ENCODE results near the gene C1orf232. TPM values are rescaled to one million over a fixed set of nuclear protein-coding genes. Genes with fewer than 3 reads are reported as not detected.

C1orf232 gene
- total RNA-seq, 4 donors from 2014 or later, result not detected

GRCh38 chr1:26126321-26127084 lies 42.3 kb downstream of the C1orf232 start:
- in situ Hi-C loops (cut with MboI; ENCODE audit: low pct_ligation_motif_present in 1 of 4, low pct_unique_long_range_greater_than_20kb in 1 of 4, low sequenced_read_pairs in 3 of 4), result loop anchor here in 1 of 4 donors (25.0 kb wide), 1 partner anchor 89 kb away; the partner anchor contains the start of gene SLC30A2
- TF ChIP-seq POLR2A (IDR thresholded peaks at IDR 0.05) (peak; percentile 90), EP300 (IDR thresholded peaks at IDR 0.05; ENCODE audit: low read depth) (peak; percentile 45), POLR2AphosphoS5 (IDR thresholded peaks at IDR 0.05) (peak; percentile 51 to 94 (median 93))
- TF ChIP-seq, protein P1, sequence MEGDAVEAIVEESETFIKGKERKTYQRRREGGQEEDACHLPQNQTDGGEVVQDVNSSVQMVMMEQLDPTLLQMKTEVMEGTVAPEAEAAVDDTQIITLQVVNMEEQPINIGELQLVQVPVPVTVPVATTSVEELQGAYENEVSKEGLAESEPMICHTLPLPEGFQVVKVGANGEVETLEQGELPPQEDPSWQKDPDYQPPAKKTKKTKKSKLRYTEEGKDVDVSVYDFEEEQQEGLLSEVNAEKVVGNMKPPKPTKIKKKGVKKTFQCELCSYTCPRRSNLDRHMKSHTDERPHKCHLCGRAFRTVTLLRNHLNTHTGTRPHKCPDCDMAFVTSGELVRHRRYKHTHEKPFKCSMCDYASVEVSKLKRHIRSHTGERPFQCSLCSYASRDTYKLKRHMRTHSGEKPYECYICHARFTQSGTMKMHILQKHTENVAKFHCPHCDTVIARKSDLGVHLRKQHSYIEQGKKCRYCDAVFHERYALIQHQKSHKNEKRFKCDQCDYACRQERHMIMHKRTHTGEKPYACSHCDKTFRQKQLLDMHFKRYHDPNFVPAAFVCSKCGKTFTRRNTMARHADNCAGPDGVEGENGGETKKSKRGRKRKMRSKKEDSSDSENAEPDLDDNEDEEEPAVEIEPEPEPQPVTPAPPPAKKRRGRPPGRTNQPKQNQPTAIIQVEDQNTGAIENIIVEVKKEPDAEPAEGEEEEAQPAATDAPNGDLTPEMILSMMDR (IDR thresholded peaks at IDR 0.05), result no peak
- Histone ChIP-seq H3K27me3 (no peaks in the 10 kb centered on the region), H3K9me3 (no peaks in the 10 kb centered on the region), H3K27ac (peak overlapping the region; percentile 89 to 95 (median 92)), H3K36me3 (no peaks in the 10 kb centered on the region), H3K4me1 (peaks cover 12 to 77% (median 46%) of the 10 kb centered on the region in 4 donors), H3K4me3 (peak overlapping the region in 3 of 4 donors; percentile 21 to 49 (median 40))
- intact Hi-C loops (cut with DNase I; ENCODE audit: low total_unique reads), result no loop called here
- WGBS, 2 donors (ENCODE audit: low coverage in 1 of 2), result 30 to 42% methylated on average over 7 to 9 of the region's 9 CpGs
- DNase-seq, result peak; percentile 56

DNA sequence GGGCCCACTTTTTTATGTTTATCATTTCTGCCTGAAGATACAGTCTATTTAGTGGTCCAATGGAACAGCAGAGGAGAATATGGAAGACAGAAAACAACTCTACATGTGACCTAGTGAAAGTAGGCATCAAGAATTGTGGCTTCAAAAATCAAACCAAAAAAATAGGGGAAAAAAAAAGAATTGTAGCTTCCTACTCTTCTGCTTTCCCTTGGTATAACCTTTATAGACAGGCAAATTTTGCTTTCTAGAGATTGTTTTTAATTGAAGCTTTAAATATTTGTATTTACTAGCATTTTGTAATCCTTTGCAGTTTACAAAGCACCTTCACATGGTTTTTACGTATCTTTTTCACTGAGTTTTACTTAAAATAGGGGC lies 42.8 kb downstream of the C1orf232 start:
- no peak for DNase-seq
- Histone ChIP-seq H3K36me3 (no peaks in the 10 kb centered on the region), H3K4me3 (peak overlapping the region in 1 of 4 donors; percentile 17), H3K27me3 (no peaks in the 10 kb centered on the region), H3K27ac (peak overlapping the region; percentile 89 to 95 (median 92)), H3K9me3 (no peaks in the 10 kb centered on the region), H3K4me1 (peaks cover 12 to 82% (median 49%) of the 10 kb centered on the region in 4 donors)
- TF ChIP-seq POLR2A (IDR thresholded peaks at IDR 0.05) (no peak), EP300 (IDR thresholded peaks at IDR 0.05; ENCODE audit: low read depth) (no peak), POLR2AphosphoS5 (IDR thresholded peaks at IDR 0.05) (no peak)
- TF ChIP-seq, protein P1 (IDR thresholded peaks at IDR 0.05), result no peak
- in situ Hi-C loops (cut with MboI; ENCODE audit: low pct_ligation_motif_present in 1 of 4, low pct_unique_long_range_greater_than_20kb in 1 of 4, low sequenced_read_pairs in 3 of 4) (loop anchor here in 1 of 4 donors (25.0 kb wide), 1 partner anchor 89 kb away; the partner anchor contains the start of gene SLC30A2), intact Hi-C loops (cut with DNase I; ENCODE audit: low total_unique reads) (no loop called here)
- 18 to 24% methylated on average over 1 of the region's 1 CpG for WGBS, 2 donors (ENCODE audit: low coverage in 1 of 2)

GRCh38 chr1:26125382-26125781 lies 43.4 kb downstream of the C1orf232 start:
- TF ChIP-seq POLR2AphosphoS5 (IDR thresholded peaks at IDR 0.05) (no peak), POLR2A (IDR thresholded peaks at IDR 0.05) (no peak)
- TF ChIP-seq, protein P1 (IDR thresholded peaks at IDR 0.05), result no peak
- intact Hi-C loops (cut with DNase I; ENCODE audit: low total_unique reads) (no loop called here), in situ Hi-C loops (cut with MboI; ENCODE audit: low pct_ligation_motif_present in 1 of 4, low pct_unique_long_range_greater_than_20kb in 1 of 4, low sequenced_read_pairs in 3 of 4) (loop anchor here in 1 of 4 donors (25.0 kb wide), 1 partner anchor 88 kb away; the partner anchor contains the start of gene SLC30A2)
- peaks cover 12 to 82% (median 49%) of the 10 kb centered on the region in 4 donors for H3K4me1 ChIP-seq
- no peak for DNase-seq
- no peaks in the 10 kb centered on the region for H3K27me3 ChIP-seq
- no peak overlapping the region for H3K4me3 ChIP-seq
- H3K9me3 ChIP-seq, result no peaks in the 10 kb centered on the region
- no peaks in the 10 kb centered on the region for H3K36me3 ChIP-seq
- H3K27ac ChIP-seq, result peak overlapping the region; percentile 89 to 95 (median 92)

GRCh38 chr1:26124418-26125331 lies 44.1 kb downstream of the C1orf232 start:
- intact Hi-C loops (cut with DNase I; ENCODE audit: low total_unique reads) (no loop called here), in situ Hi-C loops (cut with MboI; ENCODE audit: low pct_ligation_motif_present in 1 of 4, low pct_unique_long_range_greater_than_20kb in 1 of 4, low sequenced_read_pairs in 3 of 4) (loop anchor here in 1 of 4 donors (25.0 kb wide), 1 partner anchor 87 kb away; the partner anchor contains the start of gene SLC30A2)
- H3K4me3 ChIP-seq, result no peak overlapping the region
- H3K36me3 ChIP-seq, result no peaks in the 10 kb centered on the region
- DNase-seq, result no peak
- TF ChIP-seq POLR2A (IDR thresholded peaks at IDR 0.05), result no peak
- TF ChIP-seq POLR2AphosphoS5 (IDR thresholded peaks at IDR 0.05), result no peak
- TF ChIP-seq, protein P1 (IDR thresholded peaks at IDR 0.05), result no peak
- TF ChIP-seq EP300 (IDR thresholded peaks at IDR 0.05; ENCODE audit: low read depth), result no peak
- H3K27ac ChIP-seq, result peak overlapping the region; percentile 24 to 95 (median 92)
- H3K4me1 ChIP-seq, result peaks cover 12 to 82% (median 49%) of the 10 kb centered on the region in 4 donors
- H3K9me3 ChIP-seq, result no peaks in the 10 kb centered on the region
- no peaks in the 10 kb centered on the region for H3K27me3 ChIP-seq
- WGBS, 2 donors (ENCODE audit: low coverage in 1 of 2), result 57 to 78% methylated on average over 4 of the region's 4 CpGs

Data from transverse colon (tissue), 4 donors.